Left lung (tissue), 10 donors: ENCODE data around the gene POFUT2. TPM values are rescaled to one million over a fixed set of nuclear protein-coding genes. Genes with fewer than 3 reads are reported as not detected.
A peak's percentile ranks its signal among the peaks of the same experiment; 100 is the strongest.

Experiments
- ATAC-seq: fragments of 200-7000 bp; cut with Tn5 transposase; one replicate; pipeline ENCODE4 v1.9.1; 2020; ENCODE audit warnings: moderate library complexity
- DNase-seq, 4 donors: peaks; one replicate each; pipeline ENCODE4 v3.0.0-alpha.2; 2013 to 2020
- H3K27ac ChIP-seq, 2 donors: fragments of 200-600 bp; sonication (generic) in 1 of 2; one replicate each; pipeline versions ENCODE4 v1.5.0 to v1.8.0; 2020 to 2021
- H3K27me3 ChIP-seq, 2 donors: fragments of 200-600 bp; sonication (generic) in 1 of 2; one replicate each; pipeline versions ENCODE4 v1.5.0 to v1.8.0; 2020 to 2021
- H3K36me3 ChIP-seq, 2 donors: fragments of 200-600 bp; sonication (generic) in 1 of 2; one replicate each; pipeline versions ENCODE4 v1.5.0 to v1.8.0; 2020 to 2021
- H3K4me1 ChIP-seq, 2 donors: fragments of 200-600 bp; one replicate each; pipeline ENCODE4 v1.8.0; 2021
- H3K4me3 ChIP-seq, 2 donors: fragments of 200-600 bp; sonication (generic) in 1 of 2; one replicate each; pipeline versions ENCODE4 v1.5.0 to v1.8.0; 2020 to 2021; ENCODE audit warnings: mild to moderate bottlenecking in 1 of 2
- H3K9me3 ChIP-seq, 2 donors: fragments of 200-600 bp; sonication (generic) in 1 of 2; one replicate each; pipeline versions ENCODE4 v1.5.0 to v1.8.0; 2020 to 2021
- intact Hi-C, 2 donors: fragments of 100-400 bp; cut with DNase I; formaldehyde crosslinking; loops; one replicate each; pipeline versions ENCODE4 v1.11.2 to v1.14.2; 2022
- polyA plus RNA-seq, 6 donors: library from polyadenylated mRNA; unstranded; fragments of 120-200 nt; gene quantifications; one replicate each; pipeline ENCODE4 v1.2.1, GENCODE V29; 2013; ENCODE audit not compliant: insufficient read length in 6 of 6
- total RNA-seq, 2 donors: library from RNA; stranded (reverse); fragmentation: NEBNext Ultra II Directional; extraction: Animal tissue kit (Norgen Biotek cat#: 25700); gene quantifications; one replicate each; pipeline ENCODE4 v1.2.1, GENCODE V29; 2021
- TF ChIP-seq, protein P1 (sequence below), 2 donors: fragments of 200-600 bp; sonication (generic) in 1 of 2; IDR thresholded peaks; one replicate each; pipeline versions ENCODE4 v1.5.0 to v1.8.0; 2021; ENCODE audit warnings: antibody characterized with exemption in 2 of 2
- donor health status: DM: no; HTN: yes; CAD: no.
- donor health status: DM: no; HTN: no; CAD: no.

Gene POFUT2
- total and polyA plus RNA-seq, 8 donors: 30.4 to 44.2 (median 34.2) TPM

DNA sequence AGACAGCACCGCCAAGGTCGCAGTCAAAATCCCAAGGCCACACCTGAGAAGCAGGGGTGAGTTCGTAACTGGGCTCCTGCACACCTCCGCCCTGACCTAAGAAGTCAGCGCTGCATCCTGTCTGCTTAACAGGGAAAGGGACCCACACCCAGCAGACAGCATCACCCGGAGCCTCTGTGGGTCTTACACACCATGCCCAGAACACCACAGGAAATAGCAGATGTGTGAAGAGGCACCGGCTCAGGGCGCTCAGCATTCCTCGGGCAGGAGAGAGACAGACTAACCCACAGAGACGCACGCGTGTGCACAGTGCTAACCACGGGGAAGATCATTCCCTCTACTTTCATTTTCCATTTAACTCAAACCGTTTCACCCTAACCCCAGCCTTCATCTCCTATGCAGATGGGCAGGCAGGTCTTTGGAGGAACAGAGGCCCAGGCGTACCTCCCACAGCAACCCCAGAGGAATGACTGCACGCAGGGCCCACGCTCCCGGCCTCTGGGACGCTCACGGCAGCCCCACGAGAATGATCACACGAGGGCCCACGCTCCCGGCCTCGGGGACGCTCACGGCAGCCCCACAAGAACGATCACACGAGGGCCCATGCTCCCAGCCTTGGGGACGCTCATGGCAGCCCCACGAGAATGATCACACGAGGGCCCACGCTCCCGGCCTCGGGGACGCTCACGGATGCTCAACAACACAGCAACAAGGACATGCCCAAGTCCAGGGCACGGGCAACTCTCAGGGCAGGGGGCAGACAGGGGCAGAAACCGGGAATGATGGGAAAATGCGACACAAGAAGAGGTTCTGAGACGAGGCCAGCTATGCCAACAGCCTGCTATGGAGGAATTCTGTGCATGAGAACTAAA, 20.9 kb downstream of the POFUT2 start:
- Histone ChIP-seq H3K27ac (no peak overlapping the region), H3K4me1 (no peaks in the 10 kb centered on the region), H3K4me3 (no peak overlapping the region), H3K27me3 (no peaks in the 10 kb centered on the region), H3K9me3 (peaks cover 0 to 9% of the 10 kb centered on the region in 2 donors), H3K36me3 (peaks cover 0 to 80% of the 10 kb centered on the region in 2 donors)
- intact Hi-C loops: loop anchor here in 1 of 2 donors (10.0 kb wide), 1 partner anchor 82 kb away; no protein-coding TSS in a partner anchor
- TF ChIP-seq, protein P1, sequence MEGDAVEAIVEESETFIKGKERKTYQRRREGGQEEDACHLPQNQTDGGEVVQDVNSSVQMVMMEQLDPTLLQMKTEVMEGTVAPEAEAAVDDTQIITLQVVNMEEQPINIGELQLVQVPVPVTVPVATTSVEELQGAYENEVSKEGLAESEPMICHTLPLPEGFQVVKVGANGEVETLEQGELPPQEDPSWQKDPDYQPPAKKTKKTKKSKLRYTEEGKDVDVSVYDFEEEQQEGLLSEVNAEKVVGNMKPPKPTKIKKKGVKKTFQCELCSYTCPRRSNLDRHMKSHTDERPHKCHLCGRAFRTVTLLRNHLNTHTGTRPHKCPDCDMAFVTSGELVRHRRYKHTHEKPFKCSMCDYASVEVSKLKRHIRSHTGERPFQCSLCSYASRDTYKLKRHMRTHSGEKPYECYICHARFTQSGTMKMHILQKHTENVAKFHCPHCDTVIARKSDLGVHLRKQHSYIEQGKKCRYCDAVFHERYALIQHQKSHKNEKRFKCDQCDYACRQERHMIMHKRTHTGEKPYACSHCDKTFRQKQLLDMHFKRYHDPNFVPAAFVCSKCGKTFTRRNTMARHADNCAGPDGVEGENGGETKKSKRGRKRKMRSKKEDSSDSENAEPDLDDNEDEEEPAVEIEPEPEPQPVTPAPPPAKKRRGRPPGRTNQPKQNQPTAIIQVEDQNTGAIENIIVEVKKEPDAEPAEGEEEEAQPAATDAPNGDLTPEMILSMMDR (IDR thresholded peaks at IDR 0.05): no peak
- peak; percentile 11 for ATAC-seq
- peak in 1 of 4 donors; percentile 31 for DNase-seq

DNA sequence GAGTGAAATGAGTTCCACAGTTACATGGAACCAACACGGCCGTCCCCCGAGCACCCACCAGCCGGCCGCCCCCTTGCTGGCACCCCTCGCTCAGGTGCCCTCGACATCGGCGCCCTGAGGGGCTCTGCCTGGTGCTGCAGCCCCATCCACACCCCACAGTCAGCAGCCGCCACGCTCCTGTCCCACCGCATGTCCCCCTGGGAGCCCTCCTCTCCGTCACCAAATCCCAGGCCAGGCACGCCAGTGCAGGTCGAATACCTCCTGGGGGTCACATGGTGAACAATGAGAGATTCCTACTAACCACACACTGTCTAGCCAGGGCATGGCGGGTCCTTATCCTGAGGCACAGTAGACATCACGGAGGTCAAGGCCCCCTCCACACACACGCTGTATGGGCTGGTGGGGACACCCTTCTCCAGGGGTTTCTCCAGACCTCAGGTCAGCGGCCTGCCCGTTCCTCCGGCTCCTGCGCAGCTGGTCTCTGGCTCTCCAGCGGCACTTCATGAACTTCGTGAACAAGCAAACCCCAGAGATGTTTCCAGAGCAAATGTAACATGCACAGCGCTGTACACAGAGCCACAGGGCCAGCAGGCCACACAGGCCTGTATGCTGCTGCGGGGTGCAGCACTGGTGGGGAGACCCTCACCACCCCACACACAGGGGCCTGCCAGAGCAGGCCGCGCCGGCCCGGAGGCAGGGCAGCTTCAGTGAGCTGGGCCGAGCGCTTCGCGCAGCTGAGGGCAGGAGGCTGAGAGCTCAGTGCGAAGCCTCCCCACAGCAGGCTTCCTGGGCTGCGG, 21.8 kb downstream of the POFUT2 start:
- peaks cover 0 to 71% of the 10 kb centered on the region in 2 donors for H3K36me3 ChIP-seq
- intact Hi-C loops: loop anchor here in 1 of 2 donors (10.0 kb wide), 1 partner anchor 81 kb away; no protein-coding TSS in a partner anchor
- H3K4me1 ChIP-seq: no peaks in the 10 kb centered on the region
- peaks cover 0 to 2% of the 10 kb centered on the region in 2 donors for H3K9me3 ChIP-seq
- no peak overlapping the region for H3K4me3 ChIP-seq
- H3K27ac ChIP-seq: no peak overlapping the region
- no peaks in the 10 kb centered on the region for H3K27me3 ChIP-seq
- ATAC-seq (peak; percentile 11), DNase-seq (peak in 1 of 4 donors; percentile 22)
- TF ChIP-seq, protein P1 (IDR thresholded peaks at IDR 0.05): no peak

DNA sequence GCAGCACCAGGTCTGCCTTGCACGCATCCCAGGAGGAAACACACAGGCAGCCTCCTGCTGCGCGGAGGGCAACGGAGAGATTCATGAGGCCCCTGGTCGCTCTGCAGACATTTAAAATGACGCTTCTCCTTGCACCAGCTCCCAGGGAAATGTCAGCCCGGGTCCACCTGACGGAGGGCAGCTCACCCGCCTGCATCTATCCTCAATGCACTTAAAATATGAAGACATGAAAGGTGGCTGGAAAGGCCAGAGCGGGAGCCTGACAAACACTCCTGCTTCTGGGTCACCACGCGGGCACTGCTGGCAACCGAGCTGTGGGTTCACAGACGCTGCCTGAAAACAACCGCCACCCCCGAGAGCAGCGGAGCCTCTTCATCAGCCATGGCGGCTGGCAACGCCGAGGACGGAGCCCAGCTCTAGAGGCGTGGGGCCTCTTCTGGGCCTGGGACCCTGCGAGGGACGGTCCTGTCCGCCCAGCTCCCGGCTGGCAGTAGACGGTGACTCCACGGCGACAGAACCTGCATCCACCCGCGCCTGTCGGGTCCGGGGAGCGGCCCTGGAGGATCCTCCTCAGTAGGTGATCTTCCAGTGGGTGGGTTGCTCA, 22.7 kb downstream of the POFUT2 start:
- H3K36me3 ChIP-seq: peaks cover 0 to 62% of the 10 kb centered on the region in 2 donors

DNA sequence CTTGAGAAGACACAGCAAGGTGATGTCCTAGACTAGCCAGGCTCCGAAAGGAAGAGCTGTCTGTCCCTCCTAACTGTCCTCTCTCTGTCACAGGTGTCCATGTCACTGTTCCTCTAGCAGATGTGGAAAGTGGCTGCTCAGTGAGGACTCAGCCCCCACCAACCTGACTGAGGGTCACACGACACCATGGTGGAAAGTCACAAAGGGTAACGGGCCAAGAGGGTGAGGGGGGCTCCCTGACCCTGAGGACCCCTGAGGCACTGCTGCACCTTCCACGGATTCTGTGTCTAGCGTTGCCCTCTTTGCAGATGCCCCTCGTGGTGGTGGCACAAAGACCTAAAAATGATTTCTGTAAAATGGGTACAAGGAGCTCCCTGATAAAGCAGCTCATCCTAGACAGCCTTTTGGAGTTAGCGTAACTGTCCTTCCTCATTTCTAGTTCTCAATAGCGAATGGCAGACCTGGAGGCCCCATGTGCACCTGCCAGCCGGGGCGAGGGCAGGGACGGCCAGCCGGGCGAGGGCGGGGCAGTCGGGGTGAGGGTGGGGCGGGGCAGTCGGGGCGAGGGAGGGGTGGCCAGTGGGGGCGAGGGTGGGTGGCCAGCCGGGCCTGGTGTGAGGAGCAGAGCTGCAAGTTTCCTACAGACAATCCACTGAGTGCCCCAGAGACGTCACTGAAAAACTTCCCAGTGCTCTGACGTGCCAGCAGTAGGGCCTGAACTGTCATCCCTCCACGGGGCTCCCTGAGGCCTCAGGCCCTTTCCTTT, 23.4 kb downstream of the POFUT2 start:
- ATAC-seq (no peak), DNase-seq (peak in 1 of 4 donors; percentile 12)
- Histone ChIP-seq H3K27me3 (no peaks in the 10 kb centered on the region), H3K9me3 (no peaks in the 10 kb centered on the region), H3K27ac (no peak overlapping the region), H3K4me1 (no peaks in the 10 kb centered on the region), H3K36me3 (peaks cover 0 to 56% of the 10 kb centered on the region in 2 donors), H3K4me3 (no peak overlapping the region)
- intact Hi-C loops: loop anchor here in 1 of 2 donors (10.0 kb wide), 1 partner anchor 80 kb away; no protein-coding TSS in a partner anchor
- TF ChIP-seq, protein P1 (IDR thresholded peaks at IDR 0.05): no peak

More for the DNA sequence above, 22.7 kb downstream of the POFUT2 start:
- DNase-seq (peak in 2 of 4 donors; percentile 22 to 64), ATAC-seq (no peak)
- Histone ChIP-seq H3K4me3 (no peak overlapping the region), H3K27ac (no peak overlapping the region), H3K4me1 (no peaks in the 10 kb centered on the region), H3K9me3 (no peaks in the 10 kb centered on the region), H3K27me3 (no peaks in the 10 kb centered on the region)
- intact Hi-C loops: loop anchor here in 1 of 2 donors (10.0 kb wide), 1 partner anchor 80 kb away; no protein-coding TSS in a partner anchor
- TF ChIP-seq, protein P1 (IDR thresholded peaks at IDR 0.05): no peak
